ENCODE results near the gene EYA4. TPM values are rescaled to one million over a fixed set of nuclear protein-coding genes. Genes with fewer than 3 reads are reported as not detected.
"Not testable (repeated sequence)": the region's sequence is repeated elsewhere in the genome, so short reads cannot be mapped to it uniquely, and the experiment has no call there.

EYA4 gene
- polyA plus RNA-seq, 4 donors = 9.3 to 19.3 (median 17.9) TPM

DNA sequence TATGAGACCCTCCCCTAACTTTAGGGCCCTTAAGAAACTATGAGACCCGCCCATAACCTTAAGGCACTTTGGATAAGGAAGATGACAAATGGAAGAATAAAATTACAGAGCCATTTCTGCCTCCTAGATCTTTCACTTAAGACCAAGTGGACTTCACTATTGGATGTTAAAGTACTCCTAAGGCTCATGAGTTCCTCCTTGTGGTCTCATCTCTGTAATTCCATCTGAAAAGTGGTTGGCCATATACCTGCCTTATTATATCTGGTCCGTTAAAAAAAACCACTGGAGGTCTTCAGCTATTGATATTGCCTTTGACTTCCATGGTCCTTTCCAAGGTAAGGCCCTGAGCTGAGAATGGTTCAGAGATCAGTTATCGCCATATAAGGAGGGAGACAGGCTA is 310.3 kb downstream of the EYA4 start:
- DNase-seq (ENCODE audit: low read depth in 4 of 4, low spot score in 3 of 4) = no peak

DNA sequence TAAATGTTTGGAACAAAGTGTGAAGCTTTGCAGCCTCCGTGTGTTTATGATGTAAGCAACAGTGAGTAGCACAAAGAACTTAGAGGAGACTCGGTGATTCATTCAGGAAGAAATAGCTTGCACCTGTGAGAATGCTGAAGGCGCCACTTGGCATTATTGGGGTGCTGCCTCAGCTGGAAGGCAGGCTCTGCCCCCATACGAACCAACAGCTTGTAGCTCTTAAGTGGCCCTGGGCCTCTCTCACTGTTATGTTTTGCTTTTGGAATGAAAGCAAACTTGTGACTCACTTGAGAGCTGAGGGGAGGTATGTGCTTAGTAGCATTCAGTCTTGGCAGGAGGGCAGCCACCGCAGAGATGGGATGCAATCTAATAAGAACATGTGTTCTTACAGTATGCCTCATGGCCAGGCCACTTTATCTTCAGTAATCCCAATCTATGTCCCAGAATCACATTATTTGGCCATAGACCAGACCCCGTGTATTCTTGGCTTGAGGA is 310.7 kb downstream of the EYA4 start:
- DNase-seq (ENCODE audit: low read depth in 4 of 4, low spot score in 3 of 4) = no peak

DNA sequence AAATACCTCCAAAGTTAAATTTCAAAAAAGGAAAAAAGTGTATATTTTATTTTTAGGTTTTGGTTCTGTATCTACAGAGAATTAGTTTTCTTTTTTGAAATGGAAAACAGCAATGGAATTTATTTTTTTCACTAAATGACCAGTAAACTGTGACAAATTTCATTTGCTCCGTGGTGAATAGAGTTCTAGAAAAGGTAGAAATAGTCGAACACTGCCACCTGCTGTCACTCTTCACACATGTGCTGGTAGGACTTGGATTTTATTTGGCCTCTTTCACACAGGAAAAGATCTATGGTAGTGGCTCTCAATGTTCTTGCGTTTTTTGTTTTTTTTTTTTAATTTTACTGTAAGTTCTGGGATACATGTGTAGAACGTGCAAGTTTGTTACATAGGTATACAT is 312.5 kb downstream of the EYA4 start:
- peak; percentile 35 to 47 (median 42) for DNase-seq (ENCODE audit: low read depth in 4 of 4, low spot score in 3 of 4)

DNA sequence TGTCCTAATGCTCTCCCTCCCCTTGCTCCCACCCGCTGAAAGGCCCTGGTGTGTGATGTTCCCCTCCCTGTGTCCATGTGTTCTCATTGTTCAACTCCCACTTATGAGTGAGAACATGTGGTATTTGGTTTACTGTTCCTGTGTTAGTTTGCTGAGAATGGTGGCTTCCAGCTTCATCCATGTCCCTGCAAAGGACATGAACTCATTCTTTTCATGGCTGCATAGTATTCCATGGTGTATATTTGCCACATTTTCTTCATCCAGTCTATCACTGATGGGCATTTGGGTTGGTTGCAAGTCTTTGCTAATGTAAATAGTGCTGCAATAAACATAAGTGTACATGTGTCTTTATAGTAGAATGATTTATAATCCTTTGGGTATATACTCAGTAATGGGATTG is 313.0 kb downstream of the EYA4 start:
- not testable (repeated sequence) for DNase-seq (ENCODE audit: low read depth in 4 of 4, low spot score in 3 of 4)

DNA sequence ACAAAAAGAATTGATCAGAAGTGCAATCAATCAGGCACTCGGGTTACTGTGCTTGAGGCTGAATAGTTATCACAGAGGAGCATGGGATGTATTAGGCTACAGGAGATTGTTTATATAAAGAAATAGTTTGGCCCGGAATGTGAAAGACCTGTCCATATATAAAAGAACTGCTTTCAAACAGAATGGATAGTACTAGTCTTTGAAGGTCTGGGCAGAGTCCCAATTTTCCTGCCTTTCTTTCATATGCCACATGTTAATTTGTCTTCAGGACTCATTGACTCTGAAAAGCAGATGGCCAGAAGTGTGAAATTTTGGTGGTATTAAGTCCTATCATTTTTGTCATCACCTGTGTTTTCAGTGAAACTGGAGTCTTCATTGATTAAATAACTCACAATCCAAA is 314.5 kb downstream of the EYA4 start:
- DNase-seq (ENCODE audit: low read depth in 4 of 4, low spot score in 3 of 4) = no peak

DNA sequence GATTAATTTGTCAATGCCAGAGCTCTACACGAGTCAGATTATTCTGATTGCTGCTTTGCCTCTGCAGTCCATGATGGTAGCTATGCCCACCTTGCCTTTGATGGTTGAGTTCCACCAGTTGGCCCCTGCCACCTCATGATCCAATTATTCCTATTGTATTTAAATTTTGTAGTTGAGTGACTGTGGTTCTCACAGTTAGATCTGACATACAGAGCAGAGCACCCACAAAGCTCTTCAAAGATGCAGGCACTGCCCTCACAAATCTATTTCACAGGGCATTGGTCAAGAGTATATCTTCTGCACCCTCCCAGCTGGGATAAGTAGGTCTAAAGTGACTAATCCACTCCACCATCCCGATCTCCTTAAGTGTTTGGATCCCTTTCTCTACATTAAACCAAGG is 318.8 kb downstream of the EYA4 start:
- no peak for DNase-seq (ENCODE audit: low read depth in 4 of 4, low spot score in 3 of 4)

DNA sequence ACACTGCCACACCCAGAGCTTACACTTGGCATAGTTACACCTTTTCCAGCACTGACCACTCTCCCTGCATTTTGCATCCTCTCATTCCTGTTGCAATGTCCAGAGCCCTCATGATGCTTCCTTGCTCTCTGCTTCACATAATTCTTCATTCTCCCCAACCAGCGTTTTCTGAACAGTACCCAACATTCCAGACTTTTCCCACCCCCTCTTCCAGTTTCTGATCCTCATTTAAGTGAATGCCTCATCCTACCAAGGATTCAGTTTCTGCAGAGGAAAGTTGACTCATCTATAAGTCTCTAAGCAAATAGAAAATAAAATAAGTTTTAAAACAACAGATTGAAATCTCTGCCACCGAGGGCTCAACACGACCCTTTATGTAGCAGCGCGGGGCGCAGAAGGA is 326.5 kb downstream of the EYA4 start:
- DNase-seq (ENCODE audit: low read depth in 4 of 4, low spot score in 3 of 4) = no peak

DNA sequence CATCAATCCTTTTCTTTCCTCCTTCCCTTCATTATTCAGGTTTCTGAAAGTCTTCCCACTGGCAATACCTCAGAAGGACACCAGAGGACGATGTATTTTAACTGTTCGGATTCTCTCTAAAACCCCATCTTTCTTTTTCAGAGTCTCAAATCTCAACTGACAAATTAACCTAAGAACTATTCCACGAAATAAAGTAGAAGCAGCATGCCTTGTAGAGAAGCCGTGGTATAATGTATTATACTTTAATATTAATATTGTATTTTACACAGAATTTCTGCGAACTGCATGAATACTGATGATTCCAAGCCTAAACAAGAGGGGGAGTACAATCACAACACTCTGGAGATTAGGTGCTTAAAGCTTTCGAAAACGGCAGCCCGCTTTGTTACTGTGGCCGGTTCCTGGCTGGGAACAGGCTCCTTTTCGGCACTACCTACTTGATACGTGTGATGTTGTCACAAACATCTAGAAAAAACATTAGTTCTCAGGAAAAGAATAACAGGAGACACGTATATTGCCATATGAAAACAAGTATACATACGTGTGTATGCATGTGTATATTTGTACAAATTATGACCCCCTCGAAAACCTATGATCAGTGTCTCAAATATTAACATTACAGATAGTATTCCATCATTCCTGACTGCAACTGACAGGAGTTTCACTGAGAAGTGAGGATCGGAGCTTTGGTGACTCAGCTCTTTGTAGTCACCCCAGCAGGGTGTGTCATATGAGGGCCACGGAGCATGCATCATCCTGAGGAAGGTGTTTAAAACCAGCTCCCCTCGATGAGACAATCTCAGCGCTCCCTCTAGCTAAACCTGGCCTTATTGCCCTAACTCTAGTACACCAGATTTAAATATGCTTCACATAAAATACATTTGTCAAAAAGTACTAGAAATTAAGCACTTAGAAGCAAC is 328.1 kb downstream of the EYA4 start:
- DNase-seq (ENCODE audit: low read depth in 4 of 4, low spot score in 3 of 4) = peak in 3 of 4 donors; percentile 58 to 72 (median 60)

DNA sequence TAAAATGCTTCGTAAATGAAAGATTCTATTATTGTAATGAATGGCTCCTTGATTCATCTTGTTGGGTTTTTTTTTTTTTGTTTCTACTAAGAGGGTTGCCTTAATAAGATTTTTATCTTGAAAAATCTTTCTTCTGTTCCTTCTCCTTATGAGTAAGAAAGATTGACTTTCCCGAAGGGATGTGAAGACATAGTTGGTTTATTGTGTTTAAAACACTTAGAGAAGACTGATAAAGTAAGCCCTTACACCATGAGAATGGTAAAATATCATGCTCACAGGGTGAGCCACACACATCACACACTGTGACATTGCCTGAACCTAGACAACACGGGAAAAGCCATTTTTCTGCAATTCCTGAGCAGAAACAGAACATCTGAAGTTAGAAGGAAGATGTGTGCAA is 330.5 kb downstream of the EYA4 start:
- no peak for DNase-seq (ENCODE audit: low read depth in 4 of 4, low spot score in 3 of 4)

DNA sequence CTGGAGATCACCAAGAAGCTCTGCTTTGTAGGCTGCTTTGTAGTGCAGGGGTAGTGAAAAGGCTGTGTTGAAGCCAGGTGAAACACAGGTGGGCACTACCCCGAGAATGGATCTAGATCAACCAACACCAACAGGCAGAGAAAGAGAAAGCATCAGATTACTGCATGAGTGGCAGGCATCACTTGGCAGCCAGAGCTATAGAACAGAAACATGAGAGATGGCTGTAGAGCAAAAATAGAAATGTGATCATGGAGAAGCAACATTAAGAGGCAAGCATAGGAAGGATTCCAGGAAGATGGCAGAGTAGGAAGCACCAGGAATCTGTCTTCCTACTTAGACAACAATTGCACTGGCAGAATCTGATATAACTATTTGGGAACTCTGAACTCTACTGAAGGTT is 336.7 kb downstream of the EYA4 start:
- no peak for DNase-seq (ENCODE audit: low read depth in 4 of 4, low spot score in 3 of 4)

All from right renal pelvis (tissue), 4 donors.